H9 (cell line): ENCODE results near the gene EPAS1. TPM values are rescaled to one million over a fixed set of nuclear protein-coding genes. Genes with fewer than 3 reads are reported as not detected.

Experiments used
- DNase-seq: peaks from one replicate; pipeline ENCODE4 v3.0.0-alpha.2; 2017
- H2AFZ ChIP-seq: one replicate; pipeline ENCODE4 v1.6.1; 2013; ENCODE audit warnings: mild to moderate bottlenecking, low read length, control low read depth, moderate library complexity
- H2AK5ac ChIP-seq: 2 replicates; pipeline ENCODE4 v1.6.1; 2013; ENCODE audit warnings: low read length, control low read depth, mixed read lengths; ENCODE audit not compliant: insufficient read length
- H2BK120ac ChIP-seq: one replicate; pipeline ENCODE4 v1.6.1; 2013; ENCODE audit warnings: low read depth, mild to moderate bottlenecking, low read length, control low read depth, inconsistent platforms; ENCODE audit not compliant: poor library complexity, severe bottlenecking
- H2BK12ac ChIP-seq: 2 replicates; pipeline ENCODE4 v1.6.1; 2013; ENCODE audit warnings: low read length, control low read depth, mixed read lengths, low read depth; ENCODE audit not compliant: insufficient read length
- H2BK15ac ChIP-seq: 2 replicates; pipeline ENCODE4 v1.6.1; 2013; ENCODE audit warnings: low read depth, low read length, control low read depth
- H2BK20ac ChIP-seq: one replicate; pipeline ENCODE4 v1.6.1; 2013; ENCODE audit warnings: low read depth, mild to moderate bottlenecking, low read length, control low read depth, inconsistent platforms; ENCODE audit not compliant: poor library complexity, severe bottlenecking
- H2BK5ac ChIP-seq: 2 replicates; pipeline ENCODE4 v1.6.1; 2013; ENCODE audit warnings: low read length, control low read depth, mixed read lengths; ENCODE audit not compliant: insufficient read length
- H3K14ac ChIP-seq: 2 replicates; pipeline ENCODE4 v1.6.1; 2013; ENCODE audit warnings: low read length, control low read depth; ENCODE audit not compliant: insufficient read depth
- H3K18ac ChIP-seq: 2 replicates; pipeline ENCODE4 v1.6.1; 2013; ENCODE audit warnings: low read depth, mild to moderate bottlenecking, mixed read lengths, low read length, control low read depth; ENCODE audit not compliant: insufficient read length
- H3K23ac ChIP-seq: 2 replicates; pipeline ENCODE4 v1.6.1; 2013; ENCODE audit warnings: low read length, control low read depth, mixed read lengths, low read depth; ENCODE audit not compliant: insufficient read length
- H3K23me2 ChIP-seq: 2 replicates; pipeline ENCODE4 v1.6.1; 2013; ENCODE audit warnings: low read depth, mild to moderate bottlenecking, mixed read lengths, low read length, control low read depth; ENCODE audit not compliant: insufficient read length, poor library complexity, severe bottlenecking
- H3K27ac ChIP-seq: 2 replicates; pipeline ENCODE4 v1.5.1; 2013; ENCODE audit warnings: low read length, control low read depth, mixed read lengths, low read depth; ENCODE audit not compliant: insufficient read length
- H3K27me3 ChIP-seq: 2 replicates; pipeline ENCODE4 v1.6.1; 2013; ENCODE audit warnings: low read length, control low read depth, inconsistent platforms; ENCODE audit not compliant: insufficient read depth
- H3K4ac ChIP-seq: 2 replicates; pipeline ENCODE4 v1.6.1; 2013; ENCODE audit warnings: low read depth, mild to moderate bottlenecking, control low read depth, inconsistent platforms, low read length, moderate library complexity
- H3K4me1 ChIP-seq: 2 replicates; pipeline ENCODE4 v1.6.1; 2013; ENCODE audit warnings: low read length, control low read depth, inconsistent platforms; ENCODE audit not compliant: insufficient read depth
- H3K4me2 ChIP-seq: 2 replicates; pipeline ENCODE4 v1.6.1; 2013; ENCODE audit warnings: low read length, control low read depth, mixed read lengths; ENCODE audit not compliant: insufficient read length, insufficient read depth
- H3K56ac ChIP-seq: 2 replicates; pipeline ENCODE4 v1.6.1; 2013; ENCODE audit warnings: low read depth, mild to moderate bottlenecking, mixed read lengths, low read length, control low read depth; ENCODE audit not compliant: insufficient read length
- H3K79me1 ChIP-seq: 2 replicates; pipeline ENCODE4 v1.6.1; 2013; ENCODE audit warnings: low read depth, mild to moderate bottlenecking, moderate library complexity, low read length, control low read depth, inconsistent platforms; ENCODE audit not compliant: insufficient read depth, poor library complexity, severe bottlenecking
- H3K79me2 ChIP-seq: 2 replicates; pipeline ENCODE4 v1.6.1; 2013; ENCODE audit warnings: low read length, control low read depth, inconsistent platforms; ENCODE audit not compliant: insufficient read depth
- H3K9ac ChIP-seq: 2 replicates; pipeline ENCODE4 v1.6.1; 2013; ENCODE audit warnings: low read length, control low read depth, mixed read lengths; ENCODE audit not compliant: insufficient read length; ENCODE audit errors: extremely low read depth
- H3K9me3 ChIP-seq: one replicate; pipeline ENCODE4 v1.6.1; 2013; ENCODE audit warnings: low read depth, low read length, inconsistent platforms; ENCODE audit not compliant: control insufficient read depth
- H3T11ph ChIP-seq: one replicate; pipeline ENCODE4 v1.6.1; 2013; ENCODE audit warnings: mild to moderate bottlenecking, low read length, control low read depth, inconsistent platforms
- H4K20me1 ChIP-seq: one replicate; pipeline ENCODE4 v1.6.1; 2013; ENCODE audit not compliant: control insufficient read depth, insufficient read length, insufficient read depth
- H4K5ac ChIP-seq: 2 replicates; pipeline ENCODE4 v1.6.1; 2013; ENCODE audit warnings: low read depth, mild to moderate bottlenecking, mixed read lengths, low read length, control low read depth; ENCODE audit not compliant: insufficient read length
- H4K8ac ChIP-seq: replicated peaks from 2 replicates; pipeline ENCODE4 v1.6.1; 2013; ENCODE audit warnings: low read length, control low read depth, mixed read lengths, low read depth; ENCODE audit not compliant: insufficient read length
- H4K91ac ChIP-seq: 2 replicates; pipeline ENCODE4 v1.6.1; 2013; ENCODE audit warnings: low read depth, mild to moderate bottlenecking, moderate library complexity, mixed read lengths, low read length, control low read depth; ENCODE audit not compliant: insufficient read length
- H3K27ac Mint-ChIP-seq, 3 experiments: 2 replicates in 2 of 3; 3 replicates in 1 of 3; pipeline ENCODE4 v1.8.0; 2020 to 2021; ENCODE audit warnings: mixed read lengths in 3 of 3, mild to moderate bottlenecking in 1 of 3, moderate library complexity in 1 of 3
- H3K27me3 Mint-ChIP-seq: 2 replicates; pipeline ENCODE4 v1.8.0; 2021; ENCODE audit warnings: low read depth, mild to moderate bottlenecking, moderate library complexity, mixed read lengths
- H3K36me3 Mint-ChIP-seq, 3 experiments: 2 replicates in 2 of 3; 3 replicates in 1 of 3; pipeline ENCODE4 v1.8.0; 2020 to 2021; ENCODE audit warnings: low read depth in 3 of 3, mixed read lengths in 3 of 3; ENCODE audit not compliant: insufficient read depth in 1 of 3
- H3K4me1 Mint-ChIP-seq, 2 experiments: 2 replicates each; pipeline ENCODE4 v1.8.0; 2020; ENCODE audit warnings: mixed read lengths in 2 of 2
- H3K4me3 Mint-ChIP-seq, 2 experiments: 2 replicates in 1 of 2; 3 replicates in 1 of 2; pipeline ENCODE4 v1.8.0; 2020 to 2021; ENCODE audit warnings: mild to moderate bottlenecking in 2 of 2, mixed read lengths in 2 of 2, moderate library complexity in 1 of 2
- H3K9me3 Mint-ChIP-seq, 2 experiments: 2 replicates in 1 of 2; 3 replicates in 1 of 2; pipeline ENCODE4 v1.8.0; 2020; ENCODE audit warnings: mild to moderate bottlenecking in 2 of 2, mixed read lengths in 2 of 2, moderate library complexity in 1 of 2
- WGBS: extraction: QIAGEN DNeasy Blood & Tissue Kit; methylation state at CpG from one replicate; pipeline ENCODE4 v1.1.7; 2013; ENCODE audit warnings: missing lambda C conversion rate, low lambda C conversion rate, mixed read lengths; ENCODE audit not compliant: insufficient read length; ENCODE audit errors: extremely low coverage; 5-methylcytosine and 5-hydroxymethylcytosine counted together
- total RNA-seq: library from RNA; stranded (reverse); gene quantifications from 2 replicates; pipeline ENCODE4 v1.2.1, GENCODE V29; 2021
- TF ChIP-seq, protein P1 (sequence below): fragments of 200-600 bp; sonication (generic); conservative IDR thresholded peaks from 3 replicates; pipeline ENCODE4 v1.8.0; 2021; ENCODE audit warnings: antibody characterized with exemption, mild to moderate bottlenecking

Gene EPAS1
- total RNA-seq, 1 experiment from 2014 or later, result 1.1 TPM

DNA sequence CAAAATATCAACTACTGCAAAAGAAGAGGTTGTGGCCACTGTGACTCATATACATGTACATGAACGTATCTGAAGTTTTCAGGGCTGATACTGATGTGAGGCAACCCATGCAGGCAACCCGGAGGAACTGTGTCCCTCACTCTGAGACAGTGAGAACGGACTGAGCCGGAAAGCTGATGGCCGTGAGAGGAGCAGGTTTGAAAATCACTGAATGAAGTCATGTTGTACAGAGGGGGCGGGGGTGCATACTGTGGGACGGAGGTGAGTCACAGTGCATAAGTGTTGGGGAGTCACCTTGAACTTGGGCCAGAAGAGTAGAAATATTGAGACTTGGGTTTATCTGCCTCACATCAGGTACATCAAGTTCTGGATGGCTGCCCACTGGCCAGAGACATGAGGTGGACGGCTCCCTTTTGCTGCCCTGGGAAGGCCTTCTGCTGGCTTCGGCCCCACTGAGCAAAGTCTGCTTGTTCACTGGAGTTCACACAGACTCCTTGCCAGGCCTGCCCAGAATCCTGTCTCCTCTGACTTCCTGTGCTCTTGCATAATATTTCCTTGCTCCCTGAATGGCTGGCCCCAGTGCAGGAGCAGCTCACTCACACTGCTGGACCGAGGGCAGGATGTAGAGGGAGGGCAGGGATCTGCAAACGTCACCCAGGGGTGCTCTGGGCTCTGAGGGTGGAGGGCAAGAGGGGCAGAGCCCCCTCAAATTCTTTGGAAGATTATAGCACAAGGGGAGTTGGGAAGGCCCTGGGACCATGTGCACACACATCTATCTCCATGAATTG is 18.1 kb downstream of the EPAS1 start:
- no peak overlapping the region for H3K4me3 Mint-ChIP-seq
- Histone ChIP-seq H3K56ac (no peak overlapping the region), H3K4me1 (no peaks in the 10 kb centered on the region), H4K8ac (no peak overlapping the region), H3K9ac (no peak overlapping the region), H3K9me3 (no peaks in the 10 kb centered on the region), H4K5ac (no peak overlapping the region), H3K4ac (no peak overlapping the region), H2AFZ (no peak overlapping the region), H3K18ac (no peak overlapping the region), H3K14ac (no peak overlapping the region), H3T11ph (no peak overlapping the region), H2BK20ac (no peak overlapping the region), H3K79me2 (no peaks in the 10 kb centered on the region), H3K79me1 (no peaks in the 10 kb centered on the region), H3K27ac (no peak overlapping the region), H2BK5ac (no peak overlapping the region), H4K91ac (no peak overlapping the region), H4K20me1 (no peaks in the 10 kb centered on the region), H3K27me3 (no peaks in the 10 kb centered on the region), H2BK12ac (no peak overlapping the region), H3K23ac (no peak overlapping the region), H3K23me2 (no peaks in the 10 kb centered on the region), H2AK5ac (no peak overlapping the region), H2BK15ac (no peak overlapping the region), H3K4me2 (no peak overlapping the region), H2BK120ac (no peak overlapping the region)
- H3K36me3 Mint-ChIP-seq, result no peaks in the 10 kb centered on the region
- TF ChIP-seq, protein P1, sequence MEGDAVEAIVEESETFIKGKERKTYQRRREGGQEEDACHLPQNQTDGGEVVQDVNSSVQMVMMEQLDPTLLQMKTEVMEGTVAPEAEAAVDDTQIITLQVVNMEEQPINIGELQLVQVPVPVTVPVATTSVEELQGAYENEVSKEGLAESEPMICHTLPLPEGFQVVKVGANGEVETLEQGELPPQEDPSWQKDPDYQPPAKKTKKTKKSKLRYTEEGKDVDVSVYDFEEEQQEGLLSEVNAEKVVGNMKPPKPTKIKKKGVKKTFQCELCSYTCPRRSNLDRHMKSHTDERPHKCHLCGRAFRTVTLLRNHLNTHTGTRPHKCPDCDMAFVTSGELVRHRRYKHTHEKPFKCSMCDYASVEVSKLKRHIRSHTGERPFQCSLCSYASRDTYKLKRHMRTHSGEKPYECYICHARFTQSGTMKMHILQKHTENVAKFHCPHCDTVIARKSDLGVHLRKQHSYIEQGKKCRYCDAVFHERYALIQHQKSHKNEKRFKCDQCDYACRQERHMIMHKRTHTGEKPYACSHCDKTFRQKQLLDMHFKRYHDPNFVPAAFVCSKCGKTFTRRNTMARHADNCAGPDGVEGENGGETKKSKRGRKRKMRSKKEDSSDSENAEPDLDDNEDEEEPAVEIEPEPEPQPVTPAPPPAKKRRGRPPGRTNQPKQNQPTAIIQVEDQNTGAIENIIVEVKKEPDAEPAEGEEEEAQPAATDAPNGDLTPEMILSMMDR, result no peak
- WGBS, result no CpG with 5 or more reads among the region's 11 CpGs
- peaks cover 5% of the 10 kb centered on the region for H3K27me3 Mint-ChIP-seq
- no peaks in the 10 kb centered on the region for H3K9me3 Mint-ChIP-seq
- no peak for DNase-seq
- H3K4me1 Mint-ChIP-seq, result peaks cover 6 to 10% of the 10 kb centered on the region in 2 experiments
- no peak overlapping the region for H3K27ac Mint-ChIP-seq
